ENCODE measurements around the gene HSPA14. TPM values are rescaled to one million over a fixed set of nuclear protein-coding genes. Genes with fewer than 3 reads are reported as not detected.

Gene HSPA14
- polyA plus RNA-seq, 2 of the 4 experiments (the other 2 are of a cell fraction), result 34.2 to 45.7 TPM

DNA sequence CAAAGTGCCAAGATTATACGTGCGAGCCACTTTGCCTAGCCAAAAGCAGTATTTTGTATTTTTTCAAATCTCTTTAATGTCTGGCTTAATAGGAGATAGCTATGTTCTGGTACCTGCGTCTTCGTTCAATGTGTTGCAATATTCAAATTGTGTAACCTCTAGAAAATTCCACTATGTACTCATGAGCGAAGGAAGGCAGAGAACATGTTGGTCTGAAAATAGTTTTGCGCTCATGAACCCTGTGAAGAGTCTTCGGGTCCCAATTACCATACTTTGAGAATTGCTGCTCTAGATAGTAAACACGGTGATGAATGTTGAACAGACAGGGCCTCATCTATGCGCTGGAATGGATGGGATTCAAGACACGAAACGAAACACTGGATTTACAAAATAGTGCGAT is 37.8 kb downstream of the HSPA14 start:
- Histone ChIP-seq H3K4me2 (no peak overlapping the region), H3K4me1 (peaks cover 32% of the 10 kb centered on the region), H3K4me3 (no peak overlapping the region), H3K9me3 (no peaks in the 10 kb centered on the region), H3K27ac (no peak overlapping the region)
- ChIA-PET POLR2A (no interaction called here), CTCF (interaction anchor here (0.9 kb wide), 1 partner anchor 17 kb away, joined by 3 read pairs; no protein-coding TSS in a partner anchor)
- WGBS (ENCODE audit: missing lambda C conversion rate), result 95% methylated on average over 12 of the region's 12 CpGs
- 0 out of 5 replicates have a peak, but pooled peaks of 1 of the 2 experiments have one; percentile 30 for TF ChIP-seq JUN (IDR thresholded peaks at IDR 0.05)
- TF ChIP-seq FOSL2 (IDR thresholded peaks at IDR 0.05), result no peak
- TF ChIP-seq FOSL2 (CRISPR knock-in tag; IDR thresholded peaks at IDR 0.05), result no peak
- peak in 1 of 2 experiments; percentile 45; a peak in 1 of 4 replicates for TF ChIP-seq CEBPB (IDR thresholded peaks at IDR 0.05)
- ATAC-seq (no peak), FAIRE-seq (no peak), DNase-seq (ENCODE audit: low read depth in 1 of 2, low spot score in 1 of 2) (no peak)

- Histone ChIP-seq H3K27ac (peak overlapping the region in 1 of 2 experiments; percentile 64; a peak in 3 of 6 replicates), H3K9me3 (no peaks in the 10 kb centered on the region), H3K4me3 (peak overlapping the region; percentile 96; the same call in 2 of the 3 replicates), H3K4me2 (peak overlapping the region; percentile 78), H3K4me1 (peaks cover 38% of the 10 kb centered on the region)
- ChIA-PET POLR2A (interaction anchor here (0.5 kb wide), 1 partner anchor 94 kb away, joined by 4 read pairs; no protein-coding TSS in a partner anchor), CTCF (interaction anchor here (1.0 kb wide), 1 partner anchor 95 kb away, joined by 3 read pairs; no protein-coding TSS in a partner anchor)
- TF ChIP-seq GATA3 (IDR thresholded peaks at IDR 0.05; ENCODE audit: borderline replicate concordance) (no peak), NFE2L2 (conservative IDR thresholded peaks at IDR 0.05; ENCODE audit: low read length) (no peak)
- no peak for ATAC-seq
- DNase-seq (ENCODE audit: low read depth in 1 of 2, low spot score in 1 of 2), result no peak
- WGBS (ENCODE audit: missing lambda C conversion rate), result 92% methylated on average over 9 of the region's 9 CpGs
- no peak for FAIRE-seq
Measured at GRCh38 chr10:14876764-14877163, 38.7 kb downstream of the HSPA14 start.

DNA sequence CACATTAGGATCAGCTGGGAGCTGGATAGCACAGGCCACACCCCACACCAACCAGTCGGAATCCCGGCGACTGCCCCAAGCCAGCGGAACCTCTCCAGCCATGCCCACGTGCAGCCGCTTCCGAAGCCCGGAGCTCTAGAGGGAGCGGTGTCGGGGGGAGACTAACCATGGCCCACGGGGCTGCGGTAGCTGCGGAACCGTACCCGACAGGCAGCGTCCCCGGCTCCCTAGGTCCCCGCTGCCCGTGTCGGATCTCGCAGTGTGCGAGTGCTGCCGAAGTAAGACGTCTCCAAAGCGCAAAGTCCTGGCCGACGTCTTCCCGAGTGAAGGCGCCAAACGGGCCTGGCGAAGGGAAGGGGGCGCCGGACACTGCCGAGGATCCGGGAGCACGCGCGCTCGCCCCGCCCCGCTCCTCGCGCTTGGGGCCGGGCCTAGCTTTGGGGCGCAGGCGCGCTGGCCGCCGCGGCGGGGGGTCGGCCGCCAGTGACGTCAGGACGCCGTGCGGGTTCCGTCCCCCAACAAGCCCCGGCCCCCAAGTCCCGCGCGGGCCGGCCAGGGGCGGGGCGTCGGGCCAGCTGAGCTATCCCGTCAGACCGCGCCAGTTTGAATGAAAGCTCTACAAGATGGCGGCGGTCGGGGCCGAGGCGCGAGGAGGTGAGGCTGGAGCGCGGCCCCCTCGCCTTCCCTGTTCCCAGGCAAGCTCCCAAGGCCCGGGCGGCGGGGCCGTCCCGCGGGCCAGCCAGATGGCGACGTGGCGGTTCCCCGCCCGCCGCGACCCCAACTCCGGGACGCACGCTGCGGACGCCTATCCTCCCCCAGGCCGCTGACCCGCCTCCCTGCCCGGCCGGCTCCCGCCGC is 40.4 kb downstream of the HSPA14 start, which contains the start of gene SUV39H2:
SUV39H2 (plus strand) TSS at position 601 of the 858 bp plus-strand sequence; CDS start at position 624, 23 bp downstream.
- Histone ChIP-seq H3K4me3 (peak within 1 kb of the TSS; percentile 96), H3K27ac (peak within 1 kb of the TSS; percentile 97 to 98), H3K4me1 (peaks cover 31% of the 10 kb centered on the region), H3K4me2 (peak within 1 kb of the TSS; percentile 94), H3K9me3 (no peaks in the 10 kb centered on the region)
- CTCF ChIA-PET, result interaction anchor here (0.6 to 1.3 kb wide), 7 partner anchors 15 to 492 kb away, joined by 3 to 4 read pairs (median 3); partner anchors contain the start of genes CDNF, FAM171A1, HSPA14 and MEIG1
- peak; percentile 95 to 96 for DNase-seq (ENCODE audit: low read depth in 1 of 2, low spot score in 1 of 2)
- peak; percentile 91 to 92 for ATAC-seq
- POLR2A ChIA-PET, result interaction anchor here (0.5 to 2.6 kb wide), 9 partner anchors 11 to 481 kb away, joined by 3 to 22 read pairs (median 6); partner anchors contain the start of genes CDNF, DCLRE1C, HSPA14 and MEIG1
- WGBS (ENCODE audit: missing lambda C conversion rate), result 0% methylated on average over 5 of the region's 102 CpGs
- no peak for FAIRE-seq
- TF ChIP-seq HOXB5 (CRISPR knock-in tag; IDR thresholded peaks at IDR 0.05) (peak; percentile 65), ZSCAN20 (CRISPR knock-in tag; IDR thresholded peaks at IDR 0.05) (no peak), RFX5 (IDR thresholded peaks at IDR 0.05) (peak; percentile 39; the same call in 1 of the 2 replicates), ATOH8 (CRISPR knock-in tag; IDR thresholded peaks at IDR 0.05; ENCODE audit: low read depth) (0 out of 2 replicates have a peak, but pooled peaks have one; percentile 14), POLR2A (IDR thresholded peaks at IDR 0.05; ENCODE audit: low read length) (peak; percentile 85), USF2 (IDR thresholded peaks at IDR 0.05) (peak; percentile 54; the same call in 1 of the 2 replicates), E2F6 (IDR thresholded peaks at IDR 0.05; ENCODE audit: borderline replicate concordance, low read depth) (peak; percentile 79), MAX (IDR thresholded peaks at IDR 0.05) (peak; percentile 93), CHD4 (IDR thresholded peaks at IDR 0.05; ENCODE audit: borderline replicate concordance) (no peak), KDM5A (IDR thresholded peaks at IDR 0.05) (peak; percentile 82), KDM1A (IDR thresholded peaks at IDR 0.05; ENCODE audit: low read depth) (no peak), JUN (IDR thresholded peaks at IDR 0.05) (peak; percentile 69 to 88; a peak in 3 of 5 replicates), RARB (CRISPR knock-in tag; IDR thresholded peaks at IDR 0.05) (no peak), SMC3 (IDR thresholded peaks at IDR 0.05) (no peak; the same call in 2 of the 3 replicates), CHD2 (IDR thresholded peaks at IDR 0.05; ENCODE audit: low read length, partially characterized antibody) (peak; percentile 73), PHF8 (IDR thresholded peaks at IDR 0.05; ENCODE audit: borderline replicate concordance, low read depth) (peak; percentile 71; the same call in 1 of the 2 replicates)
- TF ChIP-seq, protein P1, sequence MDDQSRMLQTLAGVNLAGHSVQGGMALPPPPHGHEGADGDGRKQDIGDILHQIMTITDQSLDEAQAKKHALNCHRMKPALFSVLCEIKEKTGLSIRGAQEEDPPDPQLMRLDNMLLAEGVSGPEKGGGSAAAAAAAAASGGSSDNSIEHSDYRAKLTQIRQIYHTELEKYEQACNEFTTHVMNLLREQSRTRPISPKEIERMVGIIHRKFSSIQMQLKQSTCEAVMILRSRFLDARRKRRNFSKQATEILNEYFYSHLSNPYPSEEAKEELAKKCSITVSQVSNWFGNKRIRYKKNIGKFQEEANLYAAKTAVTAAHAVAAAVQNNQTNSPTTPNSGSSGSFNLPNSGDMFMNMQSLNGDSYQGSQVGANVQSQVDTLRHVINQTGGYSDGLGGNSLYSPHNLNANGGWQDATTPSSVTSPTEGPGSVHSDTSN (IDR thresholded peaks at IDR 0.05), result peak; percentile 71
- TF ChIP-seq, protein P2, sequence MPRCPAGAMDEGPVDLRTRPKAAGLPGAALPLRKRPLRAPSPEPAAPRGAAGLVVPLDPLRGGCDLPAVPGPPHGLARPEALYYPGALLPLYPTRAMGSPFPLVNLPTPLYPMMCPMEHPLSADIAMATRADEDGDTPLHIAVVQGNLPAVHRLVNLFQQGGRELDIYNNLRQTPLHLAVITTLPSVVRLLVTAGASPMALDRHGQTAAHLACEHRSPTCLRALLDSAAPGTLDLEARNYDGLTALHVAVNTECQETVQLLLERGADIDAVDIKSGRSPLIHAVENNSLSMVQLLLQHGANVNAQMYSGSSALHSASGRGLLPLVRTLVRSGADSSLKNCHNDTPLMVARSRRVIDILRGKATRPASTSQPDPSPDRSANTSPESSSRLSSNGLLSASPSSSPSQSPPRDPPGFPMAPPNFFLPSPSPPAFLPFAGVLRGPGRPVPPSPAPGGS (IDR thresholded peaks at IDR 0.05), result peak; percentile 57; the same call in 1 of the 3 replicates
